Measurements from ENCODE around the gene SART3.

The SART3 gene

GRCh38 chr12:108525681-108526080 lies 35.3 kb downstream of the SART3 start:
- no peak for DNase-seq (ENCODE audit: low read depth in 1 of 2, low spot score in 1 of 2)

GRCh38 chr12:108523365-108523764 lies 37.6 kb downstream of the SART3 start:
- no peak for DNase-seq (ENCODE audit: low read depth in 1 of 2, low spot score in 1 of 2)

- no peak for DNase-seq (ENCODE audit: low read depth in 1 of 2, low spot score in 1 of 2)
Observed at GRCh38 chr12:108519558-108519957, 41.4 kb downstream of the SART3 start.

- DNase-seq (ENCODE audit: low read depth in 1 of 2, low spot score in 1 of 2): no peak
Observed at GRCh38 chr12:108518716-108519496, 42.1 kb downstream of the SART3 start.

GRCh38 chr12:108518101-108518715 lies 42.8 kb downstream of the SART3 start:
- no peak for DNase-seq (ENCODE audit: low read depth in 1 of 2, low spot score in 1 of 2)

- DNase-seq (ENCODE audit: low read depth in 1 of 2, low spot score in 1 of 2): no peak
Observed at GRCh38 chr12:108517288-108518100, 43.5 kb downstream of the SART3 start.

GRCh38 chr12:108516511-108517275 lies 44.3 kb downstream of the SART3 start:
- DNase-seq (ENCODE audit: low read depth in 1 of 2, low spot score in 1 of 2): no peak

GRCh38 chr12:108515916-108516315 lies 45.1 kb downstream of the SART3 start:
- DNase-seq (ENCODE audit: low read depth in 1 of 2, low spot score in 1 of 2): no peak

- peak; percentile 97 to 99 for DNase-seq (ENCODE audit: low read depth in 1 of 2, low spot score in 1 of 2)
Observed at GRCh38 chr12:108514973-108515814, 45.8 kb downstream of the SART3 start, which contains the start of gene FICD. Gene FICD, plus strand, starts transcription at chr12:108515277. Its CDS starts 1,696 bp downstream, at chr12:108516973.

- DNase-seq (ENCODE audit: low read depth in 1 of 2, low spot score in 1 of 2): no peak
Observed at GRCh38 chr12:108514468-108514972, 46.5 kb downstream of the SART3 start.

- peak; percentile 49 to 72 for DNase-seq (ENCODE audit: low read depth in 1 of 2, low spot score in 1 of 2)
Observed at GRCh38 chr12:108511633-108512540, 49.1 kb downstream of the SART3 start.

- DNase-seq (ENCODE audit: low read depth in 1 of 2, low spot score in 1 of 2): no peak
Observed at GRCh38 chr12:108510836-108511235, 50.1 kb downstream of the SART3 start.

- DNase-seq (ENCODE audit: low read depth in 1 of 2, low spot score in 1 of 2): no peak
Observed at GRCh38 chr12:108509806-108510205, 51.2 kb downstream of the SART3 start.

- no peak for DNase-seq (ENCODE audit: low read depth in 1 of 2, low spot score in 1 of 2)
Observed at GRCh38 chr12:108507971-108508642, 52.9 kb downstream of the SART3 start.

GRCh38 chr12:108505129-108505528 lies 55.8 kb downstream of the SART3 start:
- no peak for DNase-seq (ENCODE audit: low read depth in 1 of 2, low spot score in 1 of 2)

- DNase-seq (ENCODE audit: low read depth in 1 of 2, low spot score in 1 of 2): no peak
Observed at GRCh38 chr12:108502922-108503321, 58.1 kb downstream of the SART3 start.

GRCh38 chr12:108498136-108498535 lies 62.8 kb downstream of the SART3 start:
- DNase-seq (ENCODE audit: low read depth in 1 of 2, low spot score in 1 of 2): no peak

- no peak for DNase-seq (ENCODE audit: low read depth in 1 of 2, low spot score in 1 of 2)
Observed at GRCh38 chr12:108495823-108496579, 65.0 kb downstream of the SART3 start.
